NCI-H2107 treated with DMSO at 0.1 percent for 48 hours (cell line): Measurements from ENCODE around the gene JMJD7.
A peak's percentile ranks its signal among the peaks of the same experiment; 100 is the strongest.

Experiments
- DNase-seq: peaks from one replicate; lab custom pipeline; 2025; ENCODE audit not compliant: unreplicated experiment; lab: John Stamatoyannopoulos, UW

The JMJD7 gene

GRCh38 chr15:41881550-41881919 is 53.6 kb downstream of the JMJD7 start:
- no peak for DNase-seq

GRCh38 chr15:41881920-41882688 is 54.2 kb downstream of the JMJD7 start:
- DNase-seq = no peak

DNA sequence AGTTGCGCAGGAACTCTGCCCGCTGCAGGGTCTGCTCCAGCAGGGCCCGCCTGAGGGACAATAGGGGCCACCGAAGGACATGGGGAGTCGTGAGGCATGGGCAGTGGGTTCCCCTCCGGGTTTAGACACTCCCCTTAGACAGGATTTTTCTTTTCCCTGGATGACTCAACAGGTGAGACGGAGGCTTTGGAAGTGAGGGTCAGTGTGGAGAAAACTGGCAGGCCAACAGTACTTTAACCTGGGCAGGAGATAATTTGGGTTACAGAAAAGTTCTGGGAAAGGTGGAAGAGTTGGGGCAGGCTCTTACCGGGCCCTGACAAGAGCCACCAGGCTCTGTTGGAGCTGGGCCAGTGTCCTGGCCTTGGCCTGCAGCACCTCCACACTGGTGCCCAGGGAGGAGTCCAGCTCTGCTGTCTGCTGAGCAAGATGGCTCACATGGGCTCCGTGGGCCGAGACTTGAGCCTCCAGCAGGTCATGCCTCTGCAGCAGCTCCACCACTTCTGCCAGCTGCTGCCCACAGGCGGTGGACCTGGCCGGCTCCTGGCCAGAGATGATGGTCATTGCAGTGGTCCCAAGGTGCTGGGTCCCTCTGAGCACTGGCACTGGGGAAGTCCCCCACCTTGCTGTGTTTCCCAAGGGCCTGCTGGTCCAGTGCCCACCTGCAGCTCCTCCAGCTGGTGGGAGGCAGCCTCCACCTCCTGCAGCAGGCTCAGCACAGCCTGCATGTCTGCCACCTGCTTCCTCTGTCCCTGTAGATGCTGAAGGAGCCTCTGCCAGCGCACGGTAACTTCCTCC is 55.0 kb downstream of the JMJD7 start:
- peak; percentile 1 for DNase-seq

DNA sequence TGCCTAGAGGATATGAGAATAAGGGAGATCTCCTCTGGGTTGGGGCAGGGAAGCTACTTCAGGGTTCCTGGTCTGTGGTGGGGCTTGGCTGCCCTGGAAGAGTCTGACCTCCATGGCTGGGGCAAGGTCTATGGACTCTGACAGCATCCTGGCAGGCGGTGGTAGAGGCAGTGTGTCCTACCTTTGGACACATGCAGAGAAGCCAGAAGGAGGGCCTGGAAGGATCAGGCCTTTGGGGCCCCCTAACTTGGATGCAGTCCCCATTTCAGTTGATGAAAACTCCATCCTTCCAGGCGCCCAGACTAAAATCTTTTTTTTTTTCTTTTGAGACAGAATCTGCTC is 55.6 kb downstream of the JMJD7 start:
- no peak for DNase-seq

DNA sequence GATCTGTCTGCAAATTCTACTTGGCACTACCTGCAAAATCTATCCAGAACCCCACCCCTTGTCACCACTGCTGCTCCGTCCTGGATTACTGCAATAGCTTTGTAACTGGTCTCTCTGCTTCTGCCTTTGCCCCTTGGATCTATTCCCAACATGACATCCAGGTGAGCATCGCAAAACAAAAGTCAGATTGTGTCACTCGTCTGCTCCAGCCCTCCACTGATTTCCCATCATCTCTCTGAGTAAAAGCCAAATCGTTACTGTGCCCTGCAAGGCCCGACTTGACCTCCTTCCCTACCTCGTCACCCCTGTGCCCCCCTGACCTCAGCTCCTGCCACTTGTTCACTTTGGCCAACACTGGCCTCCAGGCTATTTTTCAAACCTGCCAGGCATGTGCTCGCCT is 56.6 kb downstream of the JMJD7 start:
- DNase-seq = no peak

- no peak for DNase-seq
These were observed 57.4 kb downstream of the JMJD7 start for GRCh38 chr15:41885321-41885720.

DNA sequence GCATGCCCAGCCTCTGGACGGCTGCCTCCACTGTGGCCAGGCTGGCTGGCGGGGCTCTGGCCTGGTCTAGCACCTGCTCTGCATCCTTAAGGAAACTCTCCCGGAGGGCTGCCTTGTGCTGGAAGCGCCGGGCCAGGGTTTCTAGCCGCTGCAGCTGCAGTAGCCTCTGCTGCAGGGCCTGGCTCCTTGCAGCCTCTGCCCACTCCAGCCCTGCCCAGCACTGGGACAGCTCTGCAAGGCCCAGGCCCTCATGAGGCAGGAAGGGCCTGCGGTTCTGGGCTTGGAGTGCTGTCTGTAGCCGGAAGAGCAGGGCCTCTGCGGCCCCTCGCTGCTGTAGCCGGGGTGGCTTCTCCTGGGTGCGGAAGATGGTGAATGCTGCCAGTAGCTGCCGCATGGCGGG is 57.9 kb downstream of the JMJD7 start:
- DNase-seq = no peak

DNA sequence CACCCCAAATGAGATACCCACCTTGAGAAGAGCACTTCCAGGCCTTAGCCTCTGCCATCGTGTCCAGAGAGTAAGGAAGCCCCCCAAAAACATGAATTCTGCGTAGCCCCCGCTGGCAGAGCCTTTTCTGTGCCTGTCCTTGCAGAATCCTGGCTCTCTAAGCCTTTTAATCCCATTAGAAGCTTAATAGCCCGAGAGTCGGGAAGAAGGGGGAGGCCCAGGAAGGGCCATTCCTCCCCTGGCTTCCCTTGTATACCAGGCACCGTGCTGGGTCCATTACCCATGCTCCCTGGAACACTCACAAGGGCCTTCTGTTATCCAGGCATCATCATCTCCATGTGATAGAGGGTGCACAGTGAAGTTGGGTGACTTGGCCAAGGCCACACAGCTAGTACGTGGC is 58.8 kb downstream of the JMJD7 start:
- DNase-seq = no peak

DNA sequence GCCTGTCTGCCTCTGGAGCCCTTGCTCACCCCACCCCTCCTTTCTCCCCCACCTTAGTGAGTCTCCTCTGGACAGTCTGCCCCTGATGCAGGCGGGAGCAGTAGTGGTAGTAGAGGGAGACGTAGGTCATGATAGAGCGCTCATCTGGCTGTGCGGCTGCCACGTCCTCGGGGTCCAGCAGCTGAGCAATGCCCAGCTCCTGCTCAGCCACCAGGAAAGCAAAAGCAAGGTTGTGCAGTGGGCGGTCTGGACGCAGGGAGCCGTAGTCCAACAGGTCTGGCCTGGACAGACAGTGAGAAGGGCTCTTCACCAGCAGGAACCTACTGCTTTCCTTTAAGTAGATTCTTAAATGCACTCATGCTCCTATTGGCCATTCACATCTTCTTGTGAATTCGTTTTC is 59.3 kb downstream of the JMJD7 start:
- DNase-seq = no peak
